Endothelial cell of umbilical vein (primary cell): ENCODE measurements around the gene GOLGA3. TPM values are rescaled to one million over a fixed set of nuclear protein-coding genes. Genes with fewer than 3 reads are reported as not detected.

ENCODE experiments used
- BruUV-seq: library from RNA; stranded (reverse); fragments of 400-500 nt; replicated peaks from 2 replicates; lab custom pipeline; 2021; lab: Mats Ljungman, UMichigan
- CTCF ChIA-PET: fragments of 300-600, 350-600 bp; sonication (Branson Sonifier 250); formaldehyde crosslinking; loops from one replicate; lab custom pipeline; 2021; ENCODE audit warnings: antibody characterized with exemption, inconsistent platforms; lab: Charles Lee
- POLR2A ChIA-PET: fragments of 300-600, 350-600 bp; sonication (Branson Sonifier 250); formaldehyde crosslinking; loops from one replicate; lab custom pipeline; 2021; ENCODE audit warnings: antibody characterized with exemption, inconsistent platforms; lab: Charles Lee
- DNase-seq: peaks from one replicate; pipeline ENCODE4 v3.0.0-alpha.2; 2011; ENCODE audit warnings: low read depth, low spot score
- FAIRE-seq: peaks from 2 replicates; lab custom pipeline; 2011; peaks lifted over from hg19 to GRCh38; lab: Jason Lieb, UNC
- H2AFZ ChIP-seq: 2 replicates; pipeline ENCODE4 v1.6.0; 2012; ENCODE audit warnings: low read depth, low read length, control low read depth, inconsistent platforms
- H3K27ac ChIP-seq: 2 replicates; pipeline ENCODE4 v1.5.1; 2011; ENCODE audit warnings: low read depth, mild to moderate bottlenecking, control low read depth, low read length, moderate library complexity; ENCODE audit not compliant: insufficient read depth
- H3K27me3 ChIP-seq, 2 experiments: 2 replicates each; pipeline versions ENCODE4 v1.6.0 to v1.6.1; 2011; ENCODE audit warnings: low read length in 2 of 2, mixed read lengths in 1 of 2; ENCODE audit not compliant: control insufficient read depth in 2 of 2, insufficient read depth in 2 of 2
- H3K36me3 ChIP-seq, 2 experiments: 2 replicates in 1 of 2; 3 replicates in 1 of 2; pipeline ENCODE4 v1.5.1; 2011; ENCODE audit warnings: low read length in 2 of 2, mild to moderate bottlenecking in 1 of 2, moderate library complexity in 1 of 2; ENCODE audit not compliant: control insufficient read depth in 2 of 2, insufficient read depth in 2 of 2; ENCODE audit errors: extremely low read depth in 1 of 2
- H3K4me1 ChIP-seq: 3 replicates; pipeline ENCODE4 v1.5.1; 2011; ENCODE audit warnings: mild to moderate bottlenecking, low read length; ENCODE audit not compliant: control insufficient read depth, insufficient read depth; ENCODE audit errors: extremely low read depth
- H3K4me2 ChIP-seq: 2 replicates; pipeline ENCODE4 v1.6.1; 2011; ENCODE audit warnings: low read length, control low read depth, mixed read lengths; ENCODE audit not compliant: insufficient read depth
- H3K4me3 ChIP-seq, 3 experiments: fragments of 200-600 bp in 1 of 3; sonication (generic), shearing (Covaris generic) in 1 of 3; replicated peaks in 1 of 3; 2 replicates each; pipeline ENCODE4 v1.5.1; 2011 to 2016; ENCODE audit warnings: control low read depth in 3 of 3, low read length in 3 of 3, mild to moderate bottlenecking in 2 of 3, inconsistent platforms in 1 of 3, low read depth in 1 of 3, moderate library complexity in 1 of 3; ENCODE audit not compliant: insufficient read depth in 1 of 3
- H3K79me2 ChIP-seq: 2 replicates; pipeline ENCODE4 v1.6.0; 2012; ENCODE audit warnings: low read length, inconsistent platforms; ENCODE audit not compliant: control insufficient read depth, insufficient read depth
- H3K9ac ChIP-seq: replicated peaks from 2 replicates; pipeline ENCODE3; 2011; ENCODE audit warnings: low read length, control low read depth; ENCODE audit not compliant: insufficient read depth; ENCODE audit errors: extremely low read depth
- H3K9me1 ChIP-seq: replicated peaks from 3 replicates; pipeline ENCODE4 v1.6.0; 2011; ENCODE audit warnings: mild to moderate bottlenecking, low read length; ENCODE audit not compliant: control insufficient read depth, insufficient read depth; ENCODE audit errors: extremely low read depth
- H3K9me3 ChIP-seq: replicated peaks from 2 replicates; pipeline ENCODE4 v1.5.1; 2012; ENCODE audit warnings: low read length, inconsistent platforms; ENCODE audit not compliant: control insufficient read depth, insufficient read depth
- H4K20me1 ChIP-seq: replicated peaks from 2 replicates; pipeline ENCODE3; 2011; ENCODE audit warnings: mild to moderate bottlenecking, low read length; ENCODE audit not compliant: control insufficient read depth, insufficient read depth; ENCODE audit errors: extremely low read depth
- EZH2 ChIP-seq: IDR thresholded peaks from 2 replicates; pipeline ENCODE4 v1.6.1; 2012; ENCODE audit warnings: borderline replicate concordance, low read depth, mild to moderate bottlenecking, moderate library complexity, low read length, inconsistent platforms; ENCODE audit not compliant: severe bottlenecking
- FOS ChIP-seq: IDR thresholded peaks from 2 replicates; pipeline ENCODE4 v1.6.1; 2011; ENCODE audit warnings: mild to moderate bottlenecking, low read length, moderate library complexity, borderline replicate concordance; ENCODE audit not compliant: insufficient read depth
- GATA2 ChIP-seq: IDR thresholded peaks from 2 replicates; pipeline ENCODE4 v1.7.0; 2011; ENCODE audit warnings: low read depth, mild to moderate bottlenecking, moderate library complexity, mixed read lengths, low read length; ENCODE audit not compliant: insufficient read length, insufficient read depth
- JUN ChIP-seq: IDR thresholded peaks from 2 replicates; pipeline ENCODE4 v1.6.1; 2011; ENCODE audit warnings: borderline replicate concordance, low read depth; ENCODE audit not compliant: insufficient read length, insufficient read depth
- MYC ChIP-seq: IDR thresholded peaks from one replicate; pipeline ENCODE4 v1.6.1; 2011; ENCODE audit warnings: mild to moderate bottlenecking, low read depth, low read length
- POLR2A ChIP-seq: IDR thresholded peaks from 2 replicates; pipeline ENCODE4 v1.6.1; 2012; ENCODE audit warnings: low read depth, mild to moderate bottlenecking, control low read depth, low read length
- POLR2AphosphoS5 ChIP-seq: IDR thresholded peaks from 2 replicates; pipeline ENCODE4 v1.6.1; 2012; ENCODE audit warnings: low read depth, mild to moderate bottlenecking, control low read depth, low read length, moderate library complexity; ENCODE audit not compliant: insufficient read depth
- dilution Hi-C: fragments of 300-500 bp; cut with MboI; formaldehyde crosslinking; loops from one replicate; pipeline ENCODE4 v1.15.0; 2019; ENCODE audit warnings: low sequenced_read_pairs; ENCODE audit not compliant: extremely low pct_ligation_motif_present
- intact Hi-C: fragments of 100-400 bp; cut with micrococcal nuclease; formaldehyde crosslinking; loops from one replicate; pipeline ENCODE4 v1.10.0; 2022
- polyA plus RNA-seq, 4 experiments: library from polyadenylated mRNA; depleted of rRNA in 3 of 4; stranded (reverse) in 3 of 4; unstranded in 1 of 4; fragments of >200 nt; gene quantifications; 2 replicates each; pipeline versions ENCODE4 v1.2.1 to v1.2.3, GENCODE V29; 2011 to 2012; ENCODE audit warnings: missing spikeins in 1 of 4
- total RNA-seq: library from RNA; stranded (reverse); gene quantifications from 2 replicates; pipeline ENCODE4 v1.2.3, GENCODE V29; 2021
- TF ChIP-seq, protein P1 (sequence below): IDR thresholded peaks from 2 replicates; pipeline ENCODE4 v1.6.1; 2011; ENCODE audit not compliant: insufficient read depth, insufficient read length
- TF ChIP-seq, protein P2 (sequence below), 2 donors: IDR thresholded peaks; 1 replicate in 1 of 2; 2 replicates in 1 of 2; pipeline ENCODE4 v1.5.1; 2011; ENCODE audit warnings: low read length in 2 of 2, mild to moderate bottlenecking in 2 of 2, moderate library complexity in 2 of 2, control low read depth in 1 of 2, inconsistent platforms in 1 of 2, low read depth in 1 of 2; ENCODE audit not compliant: insufficient read depth in 1 of 2; ENCODE audit errors: extremely low read depth in 1 of 2

Gene GOLGA3
- total and polyA plus RNA-seq, 2 donors (not counting 3 experiments of a cell fraction or from before 2014, with no cell fraction given) = 18.4 to 86.0 TPM

DNA sequence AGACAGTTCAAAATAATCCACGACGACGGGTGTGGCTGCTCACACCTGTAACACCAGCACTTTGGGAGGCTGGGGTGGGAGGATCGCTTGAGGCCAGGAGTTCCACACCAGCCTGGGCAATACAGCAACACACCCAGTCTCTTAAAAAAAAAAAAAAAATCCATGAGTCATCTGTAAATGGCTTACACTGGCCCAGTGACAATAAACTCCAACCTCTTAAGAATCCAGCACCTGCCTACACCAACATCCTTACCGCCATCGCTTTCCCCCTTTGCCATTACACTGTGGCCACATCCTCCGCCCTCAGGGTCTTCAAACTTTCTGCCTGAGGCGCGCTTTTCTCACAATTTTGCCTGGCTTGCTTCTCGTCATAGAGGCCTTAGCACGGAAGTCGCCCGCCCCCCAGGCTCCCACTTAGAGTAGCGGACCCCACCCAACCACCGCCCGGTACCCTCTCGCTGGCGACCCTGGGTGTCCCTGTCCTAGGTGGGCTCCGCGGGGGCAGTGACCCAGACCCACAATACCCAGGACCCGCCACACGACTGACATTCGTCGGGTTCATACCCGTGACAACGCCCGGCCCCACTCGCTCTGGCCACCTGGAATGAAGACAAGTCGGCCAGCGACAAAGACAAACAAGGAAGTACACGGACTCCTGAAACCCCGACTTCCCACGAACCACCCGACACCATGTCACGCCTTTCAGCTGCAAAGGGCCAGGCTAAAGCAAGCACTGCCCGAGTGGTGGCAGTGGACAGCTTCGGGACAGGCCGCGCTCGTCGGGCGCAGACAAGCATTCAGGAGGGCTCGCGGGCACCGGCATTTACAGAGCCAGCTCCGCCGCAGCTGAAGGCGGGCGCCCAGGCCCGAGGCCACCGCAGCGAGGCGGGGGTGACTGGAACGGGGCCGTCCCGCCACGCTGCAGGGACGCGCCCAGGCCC lies 636 bp downstream of the GOLGA3 start:
- peak overlapping the region; percentile 84 for H3K4me2 ChIP-seq
- FAIRE-seq = no peak
- TSS peak; percentile 63 for BruUV-seq
- CTCF ChIA-PET = interaction anchor here (1.3 to 1.4 kb wide), 2 partner anchors 10 to 77 kb away, joined by 3 to 6 read pairs; no protein-coding TSS in a partner anchor
- peaks cover 50% of the 10 kb centered on the region for H3K79me2 ChIP-seq
- peak; percentile 69 for DNase-seq
- TF ChIP-seq JUN (peak; percentile 34), POLR2A (no peak), FOS (peak; percentile 71)
- peaks cover 2% of the 10 kb centered on the region for H4K20me1 ChIP-seq
- peak overlapping the region; percentile 42 to 100 (median 80) for H3K4me3 ChIP-seq
- H3K27me3 ChIP-seq = no peaks in the 10 kb centered on the region
- no peaks in the 10 kb centered on the region for H3K9me1 ChIP-seq
- POLR2A ChIA-PET = no interaction called here
- H3K27ac ChIP-seq = peak overlapping the region; percentile 47
- dilution Hi-C loops = no loop called here
- peaks cover 9% of the 10 kb centered on the region for H3K4me1 ChIP-seq
- H3K9ac ChIP-seq = peak overlapping the region; percentile 98
- no peaks in the 10 kb centered on the region for H3K9me3 ChIP-seq
- peak overlapping the region; percentile 36 for H2AFZ ChIP-seq
- intact Hi-C loops = loop anchor here (2.0 kb wide), 1 partner anchor 65 kb away; no protein-coding TSS in a partner anchor
- peaks cover 3 to 20% of the 10 kb centered on the region in 2 experiments for H3K36me3 ChIP-seq

DNA sequence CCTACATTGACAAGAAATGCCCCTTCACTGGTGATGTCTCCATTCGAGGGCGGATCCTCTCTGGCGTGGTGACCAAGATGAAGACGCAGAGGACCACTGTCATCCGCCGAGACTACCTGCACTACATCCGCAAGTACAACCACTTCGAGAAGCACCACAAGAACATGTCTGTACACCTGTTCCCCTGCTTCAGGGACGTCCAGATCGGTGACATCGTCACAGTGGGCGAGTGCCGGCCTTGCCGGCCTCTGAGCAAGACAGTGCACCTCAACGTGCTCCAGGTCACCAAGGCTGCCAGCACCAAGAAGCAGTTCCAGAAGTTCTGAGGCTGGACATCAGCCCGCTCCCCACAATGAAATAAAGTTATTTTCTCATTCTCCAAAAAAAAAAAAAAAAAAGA lies 2.8 kb downstream of the GOLGA3 start:
- Histone ChIP-seq H3K36me3 (peaks cover 3 to 24% of the 10 kb centered on the region in 2 experiments), H3K9me1 (no peaks in the 10 kb centered on the region), H3K27me3 (no peaks in the 10 kb centered on the region), H2AFZ (no peak overlapping the region), H3K27ac (no peak overlapping the region), H4K20me1 (peaks cover 2% of the 10 kb centered on the region), H3K4me1 (peaks cover 9% of the 10 kb centered on the region), H3K9me3 (no peaks in the 10 kb centered on the region), H3K4me2 (no peak overlapping the region), H3K4me3 (no peak overlapping the region), H3K79me2 (peaks cover 60% of the 10 kb centered on the region), H3K9ac (no peak overlapping the region)
- dilution Hi-C loops = no loop called here
- CTCF ChIA-PET = no interaction called here
- TF ChIP-seq POLR2A (no peak), GATA2 (no peak), EZH2 (no peak), MYC (no peak), POLR2AphosphoS5 (no peak), JUN (no peak), FOS (no peak)
- TF ChIP-seq, protein P1, sequence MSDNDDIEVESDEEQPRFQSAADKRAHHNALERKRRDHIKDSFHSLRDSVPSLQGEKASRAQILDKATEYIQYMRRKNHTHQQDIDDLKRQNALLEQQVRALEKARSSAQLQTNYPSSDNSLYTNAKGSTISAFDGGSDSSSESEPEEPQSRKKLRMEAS = no peak
- TF ChIP-seq, protein P2, sequence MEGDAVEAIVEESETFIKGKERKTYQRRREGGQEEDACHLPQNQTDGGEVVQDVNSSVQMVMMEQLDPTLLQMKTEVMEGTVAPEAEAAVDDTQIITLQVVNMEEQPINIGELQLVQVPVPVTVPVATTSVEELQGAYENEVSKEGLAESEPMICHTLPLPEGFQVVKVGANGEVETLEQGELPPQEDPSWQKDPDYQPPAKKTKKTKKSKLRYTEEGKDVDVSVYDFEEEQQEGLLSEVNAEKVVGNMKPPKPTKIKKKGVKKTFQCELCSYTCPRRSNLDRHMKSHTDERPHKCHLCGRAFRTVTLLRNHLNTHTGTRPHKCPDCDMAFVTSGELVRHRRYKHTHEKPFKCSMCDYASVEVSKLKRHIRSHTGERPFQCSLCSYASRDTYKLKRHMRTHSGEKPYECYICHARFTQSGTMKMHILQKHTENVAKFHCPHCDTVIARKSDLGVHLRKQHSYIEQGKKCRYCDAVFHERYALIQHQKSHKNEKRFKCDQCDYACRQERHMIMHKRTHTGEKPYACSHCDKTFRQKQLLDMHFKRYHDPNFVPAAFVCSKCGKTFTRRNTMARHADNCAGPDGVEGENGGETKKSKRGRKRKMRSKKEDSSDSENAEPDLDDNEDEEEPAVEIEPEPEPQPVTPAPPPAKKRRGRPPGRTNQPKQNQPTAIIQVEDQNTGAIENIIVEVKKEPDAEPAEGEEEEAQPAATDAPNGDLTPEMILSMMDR (IDR thresholded peaks at IDR 0.05; ENCODE audit: extremely low read depth in 1 of 2, insufficient read depth in 1 of 2, low read depth in 1 of 2, low read length in 2 of 2) = no peak
- POLR2A ChIA-PET = no interaction called here
- DNase-seq (no peak), FAIRE-seq (no peak)
- intact Hi-C loops = no loop called here
- no TSS peak for BruUV-seq
